NCI-H510A (cell line): Measurements from ENCODE around the gene SIRT1.
"Not testable (repeated sequence)": the region's sequence is repeated elsewhere in the genome, so short reads cannot be mapped to it uniquely, and the experiment has no call there.

Experiments
- DNase-seq: peaks from one replicate; lab custom pipeline; 2025; lab: John Stamatoyannopoulos, UW

The SIRT1 gene

DNA sequence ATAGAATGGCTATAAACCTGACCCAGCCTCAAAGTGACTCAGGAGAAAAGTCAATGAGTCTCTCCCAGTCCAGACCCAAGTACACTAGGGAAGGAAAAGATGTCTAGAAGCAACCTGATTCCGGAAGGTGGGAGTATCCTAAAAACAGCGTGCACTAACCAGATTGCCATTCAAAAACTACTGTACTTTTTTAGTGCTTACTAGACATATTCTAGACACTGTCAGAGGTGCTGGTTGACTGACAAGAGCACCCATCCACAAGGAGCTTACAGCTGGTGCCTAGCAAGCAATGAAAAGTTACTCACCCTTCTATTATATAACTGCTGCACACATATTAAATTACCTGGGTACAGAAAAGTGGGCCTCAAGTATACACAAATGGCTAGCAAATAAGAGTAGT is 81.0 kb downstream of the SIRT1 start:
- DNase-seq = no peak

- not testable (repeated sequence) for DNase-seq
Observed at GRCh38 chr10:67966035-67966434, 81.6 kb downstream of the SIRT1 start.
